ENCODE measurements around the gene DISC1. TPM values are rescaled to one million over a fixed set of nuclear protein-coding genes. Genes with fewer than 3 reads are reported as not detected.

Gene DISC1
- total RNA-seq, 2 experiments from 2014 or later, result 19.8 to 20.0 TPM

DNA sequence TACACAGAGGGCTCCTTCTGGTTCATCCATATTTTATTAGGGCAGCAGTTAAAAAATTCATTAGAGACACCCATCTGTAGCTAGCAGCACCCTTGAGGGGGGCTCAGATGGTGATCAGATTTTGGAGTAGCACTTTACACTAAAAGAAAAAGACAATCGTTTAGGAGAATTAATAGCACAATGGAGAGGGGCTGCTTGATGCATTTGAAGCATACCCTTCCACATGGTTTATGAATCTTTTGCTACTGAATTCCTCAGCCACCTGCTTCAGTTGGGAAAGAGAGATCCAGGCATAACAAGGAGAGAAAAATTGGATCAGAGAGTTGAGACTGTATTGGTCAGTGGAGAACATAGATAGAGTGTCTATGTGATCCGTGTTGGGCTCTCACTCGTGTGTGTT, 54.4 kb downstream of the DISC1 start:
- ATAC-seq (ENCODE audit: poor library complexity) (no peak), DNase-seq (no peak)
- intact Hi-C loops (cut with DNase I, micrococcal nuclease), result no loop called here
- no peak overlapping the region for H3K27ac ChIP-seq (ENCODE audit: low read depth in 1 of 2, low read length in 2 of 2)
- Mint-ChIP-seq H3K36me3 (ENCODE audit: low read depth) (peaks cover 20% of the 10 kb centered on the region), H3K27ac (no peak overlapping the region), H3K4me3 (no peak overlapping the region), H3K4me1 (ENCODE audit: low read depth) (peaks cover 11% of the 10 kb centered on the region), H3K9me3 (no peaks in the 10 kb centered on the region), H3K27me3 (no peaks in the 10 kb centered on the region)
- H3K27me3 ChIP-seq (ENCODE audit: control insufficient read depth in 1 of 2, insufficient read depth in 2 of 2, low read length in 2 of 2), result no peaks in the 10 kb centered on the region
- CTCF ChIA-PET, result interaction anchor here (1.2 kb wide), 1 partner anchor 13 kb away, joined by 3 read pairs; no protein-coding TSS in a partner anchor
- H3K4me3 ChIP-seq (ENCODE audit: low read length), result no peak overlapping the region
- no peaks in the 10 kb centered on the region for H3K4me1 ChIP-seq (ENCODE audit: insufficient read depth, low read length)
- POLR2A ChIA-PET, result interaction anchor here (0.6 kb wide), 1 partner anchor 67 kb away, joined by 3 read pairs; no protein-coding TSS in a partner anchor
- no peak for TF ChIP-seq CTCF (IDR thresholded peaks at IDR 0.05)
- peaks cover 0 to 8% of the 10 kb centered on the region in 2 experiments for H3K9me3 ChIP-seq (ENCODE audit: control insufficient read depth in 1 of 2, insufficient read depth in 1 of 2, low read length in 2 of 2)
- no peaks in the 10 kb centered on the region for H3K36me3 ChIP-seq (ENCODE audit: insufficient read depth, low read length)

GRCh38 chr1:231682779-231683178, 56.2 kb downstream of the DISC1 start:
- DNase-seq (no peak), ATAC-seq (ENCODE audit: poor library complexity) (no peak)
- CTCF ChIA-PET, result no interaction called here
- no peaks in the 10 kb centered on the region for H3K4me1 ChIP-seq (ENCODE audit: insufficient read depth, low read length)
- H3K27ac Mint-ChIP-seq, result no peak overlapping the region
- peaks cover 16% of the 10 kb centered on the region for H3K4me1 Mint-ChIP-seq (ENCODE audit: low read depth)
- H3K4me3 ChIP-seq (ENCODE audit: low read length), result no peak overlapping the region
- no peak overlapping the region for H3K4me3 Mint-ChIP-seq
- no peaks in the 10 kb centered on the region for H3K36me3 ChIP-seq (ENCODE audit: insufficient read depth, low read length)
- peaks cover 0 to 13% of the 10 kb centered on the region in 2 experiments for H3K9me3 ChIP-seq (ENCODE audit: control insufficient read depth in 1 of 2, insufficient read depth in 1 of 2, low read length in 2 of 2)
- POLR2A ChIA-PET, result no interaction called here
- peaks cover 6% of the 10 kb centered on the region for H3K9me3 Mint-ChIP-seq
- TF ChIP-seq CTCF (IDR thresholded peaks at IDR 0.05), result no peak
- intact Hi-C loops (cut with DNase I, micrococcal nuclease), result no loop called here
- no peak overlapping the region for H3K27ac ChIP-seq (ENCODE audit: low read depth in 1 of 2, low read length in 2 of 2)
- no peaks in the 10 kb centered on the region for H3K27me3 ChIP-seq (ENCODE audit: control insufficient read depth in 1 of 2, insufficient read depth in 2 of 2, low read length in 2 of 2)
- H3K27me3 Mint-ChIP-seq, result no peaks in the 10 kb centered on the region
- peaks cover 20% of the 10 kb centered on the region for H3K36me3 Mint-ChIP-seq (ENCODE audit: low read depth)

DNA sequence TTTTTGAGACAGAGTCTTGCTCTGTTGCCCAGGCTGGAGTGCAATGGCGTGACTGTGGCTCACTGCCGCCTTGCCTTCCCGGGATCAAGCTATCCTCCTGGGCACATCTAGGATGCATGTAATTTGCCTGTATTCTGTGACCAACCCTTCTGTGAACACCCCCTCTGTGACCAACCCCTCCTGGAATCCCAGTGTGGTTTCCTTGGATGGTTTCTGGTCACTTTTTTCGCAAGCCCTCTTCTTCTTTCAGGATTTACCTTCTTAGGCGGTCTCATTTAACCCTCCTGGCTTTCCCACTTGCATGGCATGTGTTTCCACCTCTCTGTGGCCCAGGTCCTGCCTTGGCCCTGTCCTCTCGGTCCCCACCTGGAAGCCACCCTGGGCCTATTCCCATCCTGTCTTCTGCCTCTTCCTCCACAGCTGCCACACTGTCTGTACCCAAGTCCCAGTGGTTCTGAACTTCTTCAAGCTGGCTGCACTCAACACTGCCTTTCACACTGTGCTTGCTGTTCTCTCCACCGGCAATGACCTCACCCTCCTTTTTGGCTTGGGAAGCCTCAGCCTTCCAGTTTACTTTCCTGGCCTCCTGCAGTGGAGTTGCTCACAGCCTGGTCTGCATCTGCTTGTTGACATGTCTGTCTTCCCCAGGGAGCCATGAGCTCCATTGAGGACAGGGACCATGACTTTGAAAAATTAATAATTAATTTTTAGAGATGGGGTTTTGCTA, 57.0 kb downstream of the DISC1 start:
- ATAC-seq (ENCODE audit: poor library complexity) (no peak), DNase-seq (no peak)
- Histone ChIP-seq H3K27ac (ENCODE audit: low read depth in 1 of 2, low read length in 2 of 2) (no peak overlapping the region), H3K36me3 (ENCODE audit: insufficient read depth, low read length) (no peaks in the 10 kb centered on the region), H3K27me3 (ENCODE audit: control insufficient read depth in 1 of 2, insufficient read depth in 2 of 2, low read length in 2 of 2) (no peaks in the 10 kb centered on the region), H3K4me1 (ENCODE audit: insufficient read depth, low read length) (no peaks in the 10 kb centered on the region), H3K9me3 (ENCODE audit: control insufficient read depth in 1 of 2, insufficient read depth in 1 of 2, low read length in 2 of 2) (peaks cover 0 to 13% of the 10 kb centered on the region in 2 experiments), H3K4me3 (ENCODE audit: low read length) (no peak overlapping the region)
- no peak overlapping the region for H3K27ac Mint-ChIP-seq
- intact Hi-C loops (cut with DNase I, micrococcal nuclease), result no loop called here
- H3K9me3 Mint-ChIP-seq, result peaks cover 6% of the 10 kb centered on the region
- peaks cover 24% of the 10 kb centered on the region for H3K36me3 Mint-ChIP-seq (ENCODE audit: low read depth)
- ChIA-PET POLR2A (no interaction called here), CTCF (interaction anchor here (0.5 kb wide), 1 partner anchor 57 kb away, joined by 3 read pairs; the partner anchor contains the start of gene DISC1)
- no peak for TF ChIP-seq CTCF (IDR thresholded peaks at IDR 0.05)
- H3K4me3 Mint-ChIP-seq, result no peak overlapping the region
- peaks cover 18% of the 10 kb centered on the region for H3K4me1 Mint-ChIP-seq (ENCODE audit: low read depth)
- H3K27me3 Mint-ChIP-seq, result no peaks in the 10 kb centered on the region

All from CD4-positive, alpha-beta T cell (primary cell).